Astrocyte of the cerebellum (primary cell): Measurements from ENCODE around the gene HTRA2.

Experiments used
- DNase-seq: peaks from one replicate; pipeline ENCODE4 v3.0.0-alpha.2; 2011; ENCODE audit warnings: low read depth
- H3K4me3 ChIP-seq: 2 replicates; pipeline ENCODE4 v1.5.1; 2011; ENCODE audit warnings: mild to moderate bottlenecking, low read depth, low read length, moderate library complexity
- CTCF ChIP-seq: IDR thresholded peaks from 2 replicates; pipeline ENCODE4 v1.5.1; 2012; ENCODE audit warnings: low read length, low read depth, moderate library complexity, mild to moderate bottlenecking; ENCODE audit errors: missing control alignments
- in situ Hi-C: cut with HindIII; loops from 2 replicates; pipeline ENCODE4 v1.10.0; 2017; ENCODE audit warnings: low sequenced_read_pairs

The HTRA2 gene

GRCh38 chr2:74501335-74502071, 28.2 kb upstream of the HTRA2 start:
- no peak overlapping the region for H3K4me3 ChIP-seq
- in situ Hi-C loops = no loop called here
- no peak for TF ChIP-seq CTCF
- no peak for DNase-seq

- peak overlapping the region; percentile 36 for H3K4me3 ChIP-seq
- DNase-seq = no peak
- in situ Hi-C loops = no loop called here
- no peak for TF ChIP-seq CTCF
Observed at GRCh38 chr2:74502147-74502719, 27.5 kb upstream of the HTRA2 start.

- peak; percentile 34 for DNase-seq
- peak; percentile 28 for TF ChIP-seq CTCF
- peak overlapping the region; percentile 36 for H3K4me3 ChIP-seq
- in situ Hi-C loops = no loop called here
Observed at GRCh38 chr2:74502720-74503505, 26.8 kb upstream of the HTRA2 start.

GRCh38 chr2:74503506-74504475, 25.9 kb upstream of the HTRA2 start:
- peak overlapping the region; percentile 36 for H3K4me3 ChIP-seq
- TF ChIP-seq CTCF = no peak
- DNase-seq = no peak
- in situ Hi-C loops = no loop called here

GRCh38 chr2:74504591-74504990, 25.1 kb upstream of the HTRA2 start:
- no peak overlapping the region for H3K4me3 ChIP-seq
- DNase-seq = no peak
- no peak for TF ChIP-seq CTCF
- in situ Hi-C loops = no loop called here
